ENCODE data around the gene LITAF.

- TF ChIP-seq EP300 (conservative IDR thresholded peaks at IDR 0.05; ENCODE audit: poor library complexity, severe bottlenecking) (no peak), TAF1 (IDR thresholded peaks at IDR 0.05; ENCODE audit: low read depth) (no peak), POLR2AphosphoS5 (IDR thresholded peaks at IDR 0.05) (no peak)
Measured at GRCh38 chr16:11583166-11583565, 3.6 kb downstream of the LITAF start.
